HepG2 (cell line): ENCODE data around the gene TAF6. TPM values are rescaled to one million over a fixed set of nuclear protein-coding genes. Genes with fewer than 3 reads are reported as not detected.

Experiments used
- ATAC-seq: fragments of 200-7000 bp; cut with Tn5 transposase; 3 replicates; pipeline ENCODE4 v1.9.1; 2020; ENCODE audit warnings: mild to moderate bottlenecking, moderate library complexity
- BruUV-seq: library from RNA; stranded (reverse); fragments of 400-500 nt; replicated peaks from 2 replicates; lab custom pipeline; 2021; lab: Mats Ljungman, UMichigan
- CTCF ChIA-PET: fragments of 300-600 bp; formaldehyde crosslinking; extraction: SDS; loops from one replicate; lab custom pipeline; 2021; ENCODE audit warnings: low total read pairs, inconsistent platforms, low intra/inter-chr PET ratio; lab: Yijun Ruan, JAX
- POLR2A ChIA-PET: fragments of 350-600 bp; sonication (Branson Sonifier 250); formaldehyde crosslinking; loops from one replicate; lab custom pipeline; 2020; ENCODE audit warnings: antibody characterized with exemption, inconsistent platforms; lab: Yijun Ruan, JAX
- DNase-seq: peaks from one replicate; pipeline ENCODE4 v3.0.0-alpha.2; 2015; ENCODE audit warnings: low spot score
- FAIRE-seq: peaks from 3 replicates; lab custom pipeline; 2011; peaks lifted over from hg19 to GRCh38; lab: Jason Lieb, UNC
- H2AFZ ChIP-seq: one replicate; pipeline ENCODE4 v1.6.1; 2011; ENCODE audit warnings: low read length, inconsistent platforms
- H3K27ac ChIP-seq: fragments of 300-600 bp; 3 replicates; pipeline ENCODE4 v1.8.0; 2011; ENCODE audit warnings: mixed run types, mild to moderate bottlenecking, mixed read lengths, low read length, inconsistent platforms; ENCODE audit not compliant: insufficient read depth; ENCODE audit errors: extremely low read length
- H3K27me3 ChIP-seq, 2 experiments: fragments of 200-600 bp in 1 of 2; 2 replicates in 1 of 2; 3 replicates in 1 of 2; pipeline versions ENCODE4 v1.6.0 to v1.8.0; 2011; ENCODE audit warnings: low read length in 2 of 2, mild to moderate bottlenecking in 2 of 2, moderate library complexity in 2 of 2, inconsistent platforms in 1 of 2; ENCODE audit not compliant: insufficient read depth in 2 of 2, control insufficient read depth in 1 of 2
- H3K36me3 ChIP-seq, 2 experiments: fragments of 200-600 bp in 1 of 2; replicated peaks in 1 of 2; 2 replicates in 1 of 2; 3 replicates in 1 of 2; pipeline versions ENCODE4 v1.5.1 to v1.8.0; 2011; ENCODE audit warnings: low read length in 2 of 2, inconsistent platforms in 1 of 2; ENCODE audit not compliant: insufficient read depth in 2 of 2, control insufficient read depth in 1 of 2
- H3K4me1 ChIP-seq: 2 replicates; pipeline ENCODE4 v1.5.1; 2012; ENCODE audit warnings: low read length, inconsistent platforms; ENCODE audit not compliant: insufficient read depth
- H3K4me2 ChIP-seq: 2 replicates; pipeline ENCODE4 v1.6.0; 2011; ENCODE audit warnings: low read depth, low read length, inconsistent platforms
- H3K4me3 ChIP-seq, 3 experiments: fragments of 200-600 bp in 1 of 3; sonication (generic), shearing (Covaris generic) in 1 of 3; replicated peaks in 1 of 3; 2 replicates each; pipeline ENCODE4 v1.5.1; 2011 to 2016; ENCODE audit warnings: low read length in 3 of 3, inconsistent platforms in 2 of 3, low read depth in 2 of 3, mild to moderate bottlenecking in 2 of 3, control low read depth in 1 of 3, mixed read lengths in 1 of 3; ENCODE audit not compliant: insufficient read depth in 1 of 3
- H3K79me2 ChIP-seq: one replicate; pipeline ENCODE4 v1.6.1; 2011; ENCODE audit warnings: low read length, inconsistent platforms; ENCODE audit not compliant: insufficient read depth
- H3K9ac ChIP-seq: 2 replicates; pipeline ENCODE4 v1.6.0; 2011; ENCODE audit warnings: mild to moderate bottlenecking, low read depth, low read length, inconsistent platforms; ENCODE audit not compliant: insufficient read depth
- H3K9me3 ChIP-seq: 2 replicates; pipeline ENCODE4 v1.5.1; 2012; ENCODE audit warnings: mild to moderate bottlenecking, low read length
- H4K20me1 ChIP-seq: 2 replicates; pipeline ENCODE4 v1.6.0; 2011; ENCODE audit warnings: inconsistent platforms, mild to moderate bottlenecking, low read length, moderate library complexity; ENCODE audit not compliant: insufficient read depth
- CEBPB ChIP-seq: IDR thresholded peaks from 2 replicates; pipeline ENCODE4 v1.6.1; 2011; ENCODE audit warnings: low read depth, low read length, improper control_type of control experiment, borderline replicate concordance
- HINFP ChIP-seq: sonication (generic); formaldehyde crosslinking; IDR thresholded peaks from 2 replicates; pipeline ENCODE4 v1.4.0; 2020; ENCODE audit warnings: low read depth, mild to moderate bottlenecking, missing genetic modification reagents
- JUND ChIP-seq: sonication (generic); formaldehyde crosslinking; IDR thresholded peaks from 2 replicates; pipeline ENCODE4 v1.8.0; 2022; ENCODE audit warnings: mild to moderate bottlenecking, missing genetic modification reagents
- KDM3A ChIP-seq: IDR thresholded peaks from 2 replicates; pipeline ENCODE4 v1.6.1; 2018; ENCODE audit warnings: low read depth, missing compliant biosample characterization
- MLX ChIP-seq: IDR thresholded peaks from 2 replicates; pipeline ENCODE4 v1.6.1; 2016
- PAWR ChIP-seq: sonication (generic); formaldehyde crosslinking; IDR thresholded peaks from 2 replicates; pipeline ENCODE4 v1.4.0; 2020; ENCODE audit warnings: missing genetic modification reagents, mild to moderate bottlenecking, borderline replicate concordance
- SATB2 ChIP-seq: sonication (generic); formaldehyde crosslinking; IDR thresholded peaks from 2 replicates; pipeline ENCODE4 v1.5.0; 2020; ENCODE audit warnings: missing genetic modification reagents
- SNRNP70 ChIP-seq: fragments of 200-400 bp; formaldehyde crosslinking; IDR thresholded peaks from 2 replicates; pipeline ENCODE4 v1.6.1; 2017; ENCODE audit warnings: mild to moderate bottlenecking, low read depth, low read length, moderate library complexity
- ZNF275 ChIP-seq: sonication (generic); formaldehyde crosslinking; IDR thresholded peaks from 2 replicates; pipeline ENCODE4 v1.8.0; 2022; ENCODE audit warnings: missing genetic modification reagents, mild to moderate bottlenecking, inconsistent platforms, borderline replicate concordance
- ZNF777 ChIP-seq: sonication (generic); formaldehyde crosslinking; IDR thresholded peaks from 2 replicates; pipeline ENCODE4 v1.4.0; 2020; ENCODE audit warnings: missing genetic modification reagents
- WGBS: methylation state at CpG from one replicate; pipeline ENCODE4 v1.1.6; 2017; ENCODE audit warnings: low lambda C conversion rate; 5-methylcytosine and 5-hydroxymethylcytosine counted together
- in situ Hi-C: cut with HindIII; loops from 2 replicates; pipeline ENCODE4 v1.10.0; 2017; ENCODE audit warnings: low pct_unique_long_range_greater_than_20kb; ENCODE audit not compliant: extremely low pct_ligation_motif_present
- intact Hi-C: fragments of 100-400 bp; cut with micrococcal nuclease; formaldehyde crosslinking; loops from one replicate; pipeline ENCODE4 v1.10.0; 2022; ENCODE audit not compliant: unreplicated experiment
- polyA plus RNA-seq, 8 experiments: library from polyadenylated mRNA; depleted of rRNA in 3 of 8; stranded (reverse) in 7 of 8; unstranded in 1 of 8; fragments of >200 nt; fragmentation: Illumina TruSeq in 4 of 8; extraction: Trizol in 4 of 8; gene quantifications; 2 replicates each; pipeline versions ENCODE4 v1.2.1 to v1.2.3, GENCODE V29; 2011 to 2016; ENCODE audit warnings: low read depth in 4 of 8, missing spikeins in 1 of 8, mixed read lengths in 1 of 8; ENCODE audit not compliant: insufficient read depth in 1 of 8
- total RNA-seq, 5 experiments: library from RNA; depleted of rRNA; stranded (reverse); fragments of >200 nt; fragmentation: Illumina TruSeq; extraction: Trizol; gene quantifications; 2 replicates each; pipeline ENCODE4 v1.2.3, GENCODE V29; 2016; ENCODE audit warnings: low read depth in 1 of 5

TAF6 gene
- total and polyA plus RNA-seq, 2 of the 13 experiments (the other 11 are each of a cell fraction or from before 2014, with no cell fraction given): 12.9 to 18.8 TPM

- POLR2A ChIA-PET: interaction anchor here (0.7 to 1.3 kb wide), 2 partner anchors 15 to 65 kb away, joined by 3 to 4 read pairs; partner anchors contain the start of gene LAMTOR4
- H3K4me1 ChIP-seq: peaks cover 45% of the 10 kb centered on the region
- H3K9ac ChIP-seq: no peak overlapping the region
- in situ Hi-C loops (no loop called here), intact Hi-C loops (no loop called here)
- ATAC-seq (no peak), DNase-seq (no peak), FAIRE-seq (no peak)
- peaks cover 3 to 36% of the 10 kb centered on the region in 2 experiments for H3K27me3 ChIP-seq
- CTCF ChIA-PET: no interaction called here
- H3K27ac ChIP-seq: no peak overlapping the region
- TF ChIP-seq PAWR (CRISPR knock-in tag) (no peak), CEBPB (peak; percentile 36; the same call in 1 of the 2 replicates), ZNF777 (CRISPR knock-in tag) (no peak), SNRNP70 (no peak), MLX (CRISPR knock-in tag) (no peak)
- H3K9me3 ChIP-seq: no peaks in the 10 kb centered on the region
- no peak overlapping the region for H2AFZ ChIP-seq
- H4K20me1 ChIP-seq: no peaks in the 10 kb centered on the region
- no peak overlapping the region for H3K4me3 ChIP-seq
- H3K4me2 ChIP-seq: no peak overlapping the region
- WGBS: 10% methylated on average over 5 of the region's 5 CpGs
- no peaks in the 10 kb centered on the region for H3K36me3 ChIP-seq
- no peaks in the 10 kb centered on the region for H3K79me2 ChIP-seq
- no TSS peak for BruUV-seq
Observed at GRCh38 chr7:100163871-100164270, 44.7 kb upstream of the TAF6 start.

- TF ChIP-seq JUND (CRISPR knock-in tag) (no peak), SATB2 (CRISPR knock-in tag) (no peak), ZNF275 (CRISPR knock-in tag) (no peak), KDM3A (CRISPR knock-in tag) (no peak), HINFP (CRISPR knock-in tag) (no peak)
- no peak overlapping the region for H3K9ac ChIP-seq
- H3K4me2 ChIP-seq: no peak overlapping the region
- ATAC-seq (no peak), FAIRE-seq (no peak), DNase-seq (no peak)
- WGBS: 9% methylated on average over 1 of the region's 6 CpGs
- no peak overlapping the region for H3K4me3 ChIP-seq
- no peaks in the 10 kb centered on the region for H3K9me3 ChIP-seq
- no peaks in the 10 kb centered on the region for H4K20me1 ChIP-seq
- peaks cover 3 to 32% of the 10 kb centered on the region in 2 experiments for H3K27me3 ChIP-seq
- no peak overlapping the region for H2AFZ ChIP-seq
- in situ Hi-C loops: no loop called here
- no peaks in the 10 kb centered on the region for H3K79me2 ChIP-seq
- BruUV-seq: no TSS peak
- intact Hi-C loops: no loop called here
- no peak overlapping the region for H3K27ac ChIP-seq
- ChIA-PET POLR2A (interaction anchor here (0.7 kb wide), 1 partner anchor 64 kb away, joined by 4 read pairs; no protein-coding TSS in a partner anchor), CTCF (no interaction called here)
- H3K36me3 ChIP-seq: no peaks in the 10 kb centered on the region
- H3K4me1 ChIP-seq: peaks cover 38% of the 10 kb centered on the region
Observed at GRCh38 chr7:100163006-100163531, 43.9 kb upstream of the TAF6 start.
